Astrocyte of the cerebellum (primary cell): ENCODE data around the gene MIA3.
"Not testable (repeated sequence)": the region's sequence is repeated elsewhere in the genome, so short reads cannot be mapped to it uniquely, and the experiment has no call there.

Source experiments
- DNase-seq: peaks from one replicate; pipeline ENCODE4 v3.0.0-alpha.2; 2011; ENCODE audit warnings: low read depth
- H3K4me3 ChIP-seq: 2 replicates; pipeline ENCODE4 v1.5.1; 2011; ENCODE audit warnings: mild to moderate bottlenecking, low read depth, low read length, moderate library complexity
- in situ Hi-C: cut with HindIII; loops from 2 replicates; pipeline ENCODE4 v1.10.0; 2017; ENCODE audit warnings: low sequenced_read_pairs
- TF ChIP-seq, protein P1 (sequence below): IDR thresholded peaks from 2 replicates; pipeline ENCODE4 v1.5.1; 2012; ENCODE audit warnings: low read length, low read depth, moderate library complexity, mild to moderate bottlenecking; ENCODE audit errors: missing control alignments

Gene MIA3

DNA sequence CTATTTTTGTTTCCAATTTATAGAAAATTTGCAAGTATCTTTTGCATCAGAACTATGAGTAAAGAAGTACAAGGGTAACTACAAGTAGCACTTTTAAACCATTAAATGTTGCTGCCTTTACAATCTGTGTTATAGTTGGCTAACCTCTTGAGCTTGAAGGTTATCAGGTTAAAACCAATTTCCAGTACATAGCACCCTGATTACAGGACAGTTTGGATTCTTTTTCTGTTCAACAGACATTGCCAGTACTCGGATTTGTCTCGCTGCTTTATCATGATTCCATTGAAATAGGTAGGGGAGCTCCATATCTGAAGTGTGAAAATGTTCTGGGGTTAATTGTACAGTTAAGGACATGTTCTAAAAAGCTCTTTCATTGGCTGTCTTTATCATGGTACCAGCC lies 40.0 kb downstream of the MIA3 start:
- TF ChIP-seq, protein P1, sequence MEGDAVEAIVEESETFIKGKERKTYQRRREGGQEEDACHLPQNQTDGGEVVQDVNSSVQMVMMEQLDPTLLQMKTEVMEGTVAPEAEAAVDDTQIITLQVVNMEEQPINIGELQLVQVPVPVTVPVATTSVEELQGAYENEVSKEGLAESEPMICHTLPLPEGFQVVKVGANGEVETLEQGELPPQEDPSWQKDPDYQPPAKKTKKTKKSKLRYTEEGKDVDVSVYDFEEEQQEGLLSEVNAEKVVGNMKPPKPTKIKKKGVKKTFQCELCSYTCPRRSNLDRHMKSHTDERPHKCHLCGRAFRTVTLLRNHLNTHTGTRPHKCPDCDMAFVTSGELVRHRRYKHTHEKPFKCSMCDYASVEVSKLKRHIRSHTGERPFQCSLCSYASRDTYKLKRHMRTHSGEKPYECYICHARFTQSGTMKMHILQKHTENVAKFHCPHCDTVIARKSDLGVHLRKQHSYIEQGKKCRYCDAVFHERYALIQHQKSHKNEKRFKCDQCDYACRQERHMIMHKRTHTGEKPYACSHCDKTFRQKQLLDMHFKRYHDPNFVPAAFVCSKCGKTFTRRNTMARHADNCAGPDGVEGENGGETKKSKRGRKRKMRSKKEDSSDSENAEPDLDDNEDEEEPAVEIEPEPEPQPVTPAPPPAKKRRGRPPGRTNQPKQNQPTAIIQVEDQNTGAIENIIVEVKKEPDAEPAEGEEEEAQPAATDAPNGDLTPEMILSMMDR = no peak
- no peak overlapping the region for H3K4me3 ChIP-seq
- DNase-seq = no peak
- in situ Hi-C loops = no loop called here

DNA sequence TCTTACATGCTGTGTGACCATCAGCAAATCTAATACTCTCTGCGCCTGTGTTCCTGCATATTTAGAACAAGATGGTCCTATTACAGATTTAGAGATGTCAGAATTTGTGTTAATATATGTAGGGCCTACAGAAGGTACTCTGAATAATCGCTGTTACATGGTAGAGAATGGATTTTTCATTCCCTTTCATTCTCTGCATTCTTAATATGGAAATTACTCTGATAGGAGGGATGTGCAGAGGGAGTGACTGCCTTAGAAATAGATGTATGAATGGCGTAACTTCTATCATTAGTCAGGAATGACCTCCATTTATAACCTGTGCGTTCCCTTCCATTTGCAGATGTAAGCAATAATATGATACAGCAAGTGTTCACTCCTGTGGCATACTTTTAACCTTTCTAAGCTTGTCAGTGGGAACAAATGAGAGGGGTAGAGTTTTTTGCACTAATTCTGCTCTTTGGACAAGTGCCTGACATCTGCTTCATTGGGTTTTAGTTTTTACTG lies 45.6 kb downstream of the MIA3 start:
- H3K4me3 ChIP-seq = no peak overlapping the region
- TF ChIP-seq, protein P1 = no peak
- in situ Hi-C loops = loop anchor here (5.0 kb wide), 1 partner anchor 64 kb away; no protein-coding TSS in a partner anchor
- no peak for DNase-seq

DNA sequence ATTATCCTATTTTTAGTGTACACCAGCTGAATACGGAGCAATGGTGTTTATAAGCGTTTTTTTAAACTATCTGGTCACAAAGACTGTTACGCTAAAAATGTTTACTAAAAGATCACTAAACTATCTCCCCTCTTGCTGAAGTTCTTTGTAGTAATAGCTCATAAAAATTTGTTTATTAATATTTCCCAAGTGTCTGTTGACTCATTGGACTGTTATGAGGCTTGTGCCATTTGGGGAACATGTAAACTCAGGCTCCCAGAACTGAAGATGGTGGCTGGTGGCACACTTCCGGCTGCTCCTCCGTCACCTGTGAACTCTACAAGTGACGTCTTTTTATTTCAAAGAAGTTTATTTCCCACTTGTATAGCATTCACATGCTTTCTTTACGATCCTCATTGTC lies 48.1 kb downstream of the MIA3 start:
- in situ Hi-C loops = no loop called here
- TF ChIP-seq, protein P1 = no peak
- H3K4me3 ChIP-seq = no peak overlapping the region
- no peak for DNase-seq

DNA sequence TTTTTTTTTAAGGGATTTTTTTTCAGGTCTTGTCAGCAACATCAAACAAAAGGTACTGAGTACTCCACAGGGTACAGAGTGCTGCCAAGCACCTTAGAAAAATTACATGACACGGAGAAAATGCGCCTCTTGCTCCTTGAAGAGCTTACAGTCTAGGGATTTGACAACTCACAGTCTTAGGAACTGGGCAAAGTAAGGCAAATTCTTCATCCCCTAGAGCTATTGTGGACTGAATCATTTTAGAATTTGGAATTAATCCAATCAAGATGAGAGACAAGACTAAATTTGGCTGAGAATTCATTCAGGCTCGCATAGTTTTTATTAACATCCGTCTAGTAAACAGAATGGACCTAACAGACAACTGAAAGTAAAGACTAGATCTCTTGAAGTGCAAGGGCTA lies 50.3 kb downstream of the MIA3 start:
- H3K4me3 ChIP-seq, in situ Hi-C loops, DNase-seq: not testable (repeated sequence)

DNA sequence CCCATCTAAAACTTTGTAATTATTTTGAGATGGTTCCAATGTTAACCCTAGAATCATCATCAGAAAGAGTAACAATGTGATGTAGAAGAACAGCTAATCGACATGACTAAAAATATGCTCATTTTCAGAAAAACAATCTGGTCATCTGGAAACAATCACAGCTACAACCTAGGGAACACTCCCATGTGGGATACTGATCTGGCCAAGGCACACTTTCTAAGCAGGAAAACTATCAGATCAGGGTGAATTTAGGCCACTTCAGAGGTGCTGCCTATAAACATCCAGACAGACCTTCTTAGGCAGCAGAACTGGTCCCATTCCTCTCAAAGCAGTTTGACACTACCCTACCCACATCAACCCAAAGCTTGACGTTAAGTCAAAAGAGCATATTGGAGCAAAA lies 51.2 kb downstream of the MIA3 start:
- in situ Hi-C loops, H3K4me3 ChIP-seq, DNase-seq: not testable (repeated sequence)

DNA sequence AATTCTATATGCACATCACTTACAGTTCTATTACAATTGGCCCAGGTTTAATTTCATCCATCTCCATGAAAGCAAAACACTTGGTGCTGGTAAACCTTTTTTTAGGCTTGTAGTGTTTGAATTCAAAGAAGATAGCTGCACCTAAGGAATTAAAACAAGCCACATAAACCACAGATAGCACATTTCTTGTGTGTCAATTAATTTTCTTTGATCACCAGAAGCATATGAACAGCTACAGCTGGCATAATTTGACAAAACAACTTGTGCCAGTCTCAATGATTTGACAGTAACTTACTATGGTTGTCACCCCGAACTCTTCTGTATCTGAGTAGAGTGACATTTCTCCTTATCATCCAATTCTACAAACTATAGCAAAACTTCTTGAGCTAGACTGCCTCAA lies 52.2 kb downstream of the MIA3 start:
- no peak overlapping the region for H3K4me3 ChIP-seq
- TF ChIP-seq, protein P1 = no peak
- DNase-seq = no peak
- in situ Hi-C loops = no loop called here

DNA sequence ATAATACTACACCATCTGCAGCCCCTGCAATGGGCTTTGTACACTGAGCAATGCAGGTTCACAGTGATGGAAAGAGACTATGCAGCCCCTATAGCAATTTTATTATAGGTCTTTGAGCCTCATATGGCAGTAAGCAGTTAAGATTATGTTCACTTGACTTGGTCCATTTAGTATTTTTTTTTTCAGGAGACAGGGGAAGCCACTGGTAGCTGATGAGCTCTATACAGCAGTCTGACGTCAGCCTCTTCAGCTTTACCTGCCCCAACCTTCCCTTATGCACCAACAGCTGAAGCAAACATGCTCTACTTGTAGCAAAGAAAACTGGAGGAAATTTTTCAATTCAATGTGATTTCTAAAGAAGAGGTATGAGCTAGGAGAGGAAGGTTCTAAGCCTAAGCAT lies 62.2 kb downstream of the MIA3 start:
- in situ Hi-C loops = loop anchor here (5.0 kb wide), 1 partner anchor 67 kb away; no protein-coding TSS in a partner anchor
- TF ChIP-seq, protein P1 = no peak
- no peak for DNase-seq
- H3K4me3 ChIP-seq = no peak overlapping the region

DNA sequence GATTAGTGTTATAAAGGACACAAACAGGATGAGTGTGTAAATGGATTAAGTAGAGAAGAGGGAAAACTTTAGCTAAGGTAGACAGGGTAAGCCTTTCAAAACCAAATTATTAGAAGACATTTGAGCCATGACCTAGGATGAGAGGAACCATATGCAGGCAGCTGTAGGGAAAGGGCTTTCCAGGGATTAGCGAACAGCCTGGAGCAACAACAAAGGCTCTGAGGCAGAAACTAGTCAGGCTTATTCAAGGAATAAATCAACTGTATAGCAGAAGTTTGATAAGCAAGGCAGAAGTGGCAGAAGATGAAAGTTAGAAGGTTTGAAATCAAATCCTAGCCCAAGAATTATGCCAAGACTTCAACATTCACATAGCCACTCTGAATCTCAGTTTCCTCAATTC lies 73.1 kb downstream of the MIA3 start:
- no peak for DNase-seq
- H3K4me3 ChIP-seq = no peak overlapping the region
- in situ Hi-C loops = no loop called here
- TF ChIP-seq, protein P1 = no peak
